Vagina (tissue), 2 donors: ENCODE measurements around the gene UNK. TPM values are rescaled to one million over a fixed set of nuclear protein-coding genes. Genes with fewer than 3 reads are reported as not detected.

Source experiments
- DNase-seq, 2 donors: peaks; one replicate each; pipeline ENCODE4 v3.0.0-alpha.2; 2017; ENCODE audit errors: extremely low spot score in 2 of 2
- H3K27ac ChIP-seq: fragments of 200-600 bp; sonication (generic); one replicate; pipeline ENCODE4 v1.5.1; 2019
- H3K27me3 ChIP-seq: fragments of 200-600 bp; sonication (generic); one replicate; pipeline ENCODE4 v1.5.1; 2019
- H3K36me3 ChIP-seq, 2 donors: fragments of 200-600 bp; sonication (generic); one replicate each; pipeline ENCODE4 v1.5.1; 2017 to 2019
- H3K4me1 ChIP-seq: fragments of 200-600 bp; sonication (generic); one replicate; pipeline ENCODE4 v1.5.1; 2019
- H3K4me3 ChIP-seq, 2 donors: fragments of 200-600 bp; sonication (generic); 1 replicate in 1 of 2; 2 replicates in 1 of 2; pipeline ENCODE4 v1.5.1; 2016 to 2019
- H3K9me3 ChIP-seq: fragments of 200-600 bp; sonication (generic); one replicate; pipeline ENCODE4 v1.5.1; 2019
- POLR2A ChIP-seq, 2 donors: fragments of 450-650 bp; IDR thresholded peaks; one replicate each; pipeline ENCODE4 v1.6.1; 2017; ENCODE audit warnings: antibody characterized with exemption in 2 of 2, mild to moderate bottlenecking in 2 of 2, moderate library complexity in 2 of 2
- POLR2AphosphoS5 ChIP-seq, 2 donors: sonication (generic); formaldehyde crosslinking; IDR thresholded peaks; one replicate each; pipeline ENCODE4 v1.9.0; 2017; ENCODE audit warnings: antibody characterized with exemption in 2 of 2, mild to moderate bottlenecking in 2 of 2, low read depth in 1 of 2; ENCODE audit not compliant: insufficient read depth in 1 of 2
- intact Hi-C: fragments of 100-400 bp; cut with DNase I; formaldehyde crosslinking; loops from one replicate; pipeline ENCODE4 v1.15.1; 2023
- total RNA-seq: library from RNA; depleted of rRNA; stranded (reverse); fragments of >200 nt; gene quantifications from one replicate; pipeline ENCODE4 v1.2.3, GENCODE V29; 2016
- TF ChIP-seq, protein P1 (sequence below), 3 experiments: fragments of 450-650 bp in 2 of 3; fragments of 200-600 bp in 1 of 3; sonication (generic) in 1 of 3; IDR thresholded peaks; one replicate each; pipeline ENCODE4 v1.5.1; 2017 to 2019; ENCODE audit warnings: antibody characterized with exemption in 3 of 3, mild to moderate bottlenecking in 2 of 3, moderate library complexity in 2 of 3

The UNK gene
- total RNA-seq, 1 donor from 2014 or later: 35.1 TPM

DNA sequence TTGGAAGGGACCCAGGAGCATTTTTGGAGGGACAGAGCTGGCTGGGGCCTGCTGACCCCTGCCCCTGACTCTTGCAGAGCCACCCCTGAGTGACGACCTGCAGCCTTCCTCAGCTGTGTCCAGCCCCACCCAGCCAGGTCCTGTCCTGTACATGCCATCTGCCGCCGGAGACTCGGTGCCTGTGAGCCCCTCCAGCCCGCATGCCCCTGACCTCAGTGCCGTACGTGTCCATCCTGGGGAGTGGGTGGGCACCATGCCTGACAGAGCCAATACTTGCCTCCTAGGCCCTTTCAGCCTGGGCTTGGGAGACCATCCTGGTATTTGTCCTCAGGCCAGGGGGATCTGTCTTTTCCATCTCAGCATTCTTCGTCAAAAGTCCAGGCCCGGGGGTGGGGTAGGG, 32.1 kb downstream of the UNK start:
- Histone ChIP-seq H3K4me3 (no peak overlapping the region), H3K9me3 (no peaks in the 10 kb centered on the region), H3K27ac (no peak overlapping the region), H3K4me1 (peaks cover 27% of the 10 kb centered on the region), H3K27me3 (no peaks in the 10 kb centered on the region), H3K36me3 (peaks cover 0 to 82% of the 10 kb centered on the region in 2 donors)
- intact Hi-C loops: no loop called here
- TF ChIP-seq POLR2A (IDR thresholded peaks at IDR 0.05) (no peak), POLR2AphosphoS5 (IDR thresholded peaks at IDR 0.05; ENCODE audit: insufficient read depth in 1 of 2, low read depth in 1 of 2) (no peak)
- TF ChIP-seq, protein P1, sequence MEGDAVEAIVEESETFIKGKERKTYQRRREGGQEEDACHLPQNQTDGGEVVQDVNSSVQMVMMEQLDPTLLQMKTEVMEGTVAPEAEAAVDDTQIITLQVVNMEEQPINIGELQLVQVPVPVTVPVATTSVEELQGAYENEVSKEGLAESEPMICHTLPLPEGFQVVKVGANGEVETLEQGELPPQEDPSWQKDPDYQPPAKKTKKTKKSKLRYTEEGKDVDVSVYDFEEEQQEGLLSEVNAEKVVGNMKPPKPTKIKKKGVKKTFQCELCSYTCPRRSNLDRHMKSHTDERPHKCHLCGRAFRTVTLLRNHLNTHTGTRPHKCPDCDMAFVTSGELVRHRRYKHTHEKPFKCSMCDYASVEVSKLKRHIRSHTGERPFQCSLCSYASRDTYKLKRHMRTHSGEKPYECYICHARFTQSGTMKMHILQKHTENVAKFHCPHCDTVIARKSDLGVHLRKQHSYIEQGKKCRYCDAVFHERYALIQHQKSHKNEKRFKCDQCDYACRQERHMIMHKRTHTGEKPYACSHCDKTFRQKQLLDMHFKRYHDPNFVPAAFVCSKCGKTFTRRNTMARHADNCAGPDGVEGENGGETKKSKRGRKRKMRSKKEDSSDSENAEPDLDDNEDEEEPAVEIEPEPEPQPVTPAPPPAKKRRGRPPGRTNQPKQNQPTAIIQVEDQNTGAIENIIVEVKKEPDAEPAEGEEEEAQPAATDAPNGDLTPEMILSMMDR (IDR thresholded peaks at IDR 0.05): no peak
- DNase-seq: no peak

DNA sequence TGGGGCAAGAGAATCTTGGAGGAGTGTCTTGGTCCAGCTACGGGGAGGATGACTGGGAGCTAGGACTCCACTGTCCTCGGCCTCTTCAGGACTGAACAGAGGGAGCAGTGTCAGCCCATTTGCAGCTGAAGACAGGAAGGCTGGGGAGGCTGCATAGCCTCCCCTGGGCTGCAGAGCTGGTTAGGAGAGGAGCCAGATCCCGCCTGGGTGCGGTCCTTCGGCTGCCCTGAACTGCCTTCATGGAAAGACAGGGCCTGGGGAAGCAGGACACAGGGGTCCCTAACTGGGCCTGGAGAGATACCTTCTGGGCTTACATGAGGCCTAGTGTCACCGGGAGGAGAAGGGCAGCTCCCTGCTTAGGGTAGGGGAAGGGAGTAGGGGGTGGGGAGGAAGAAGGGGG, 33.0 kb downstream of the UNK start:
- no peak for TF ChIP-seq POLR2AphosphoS5 (IDR thresholded peaks at IDR 0.05; ENCODE audit: insufficient read depth in 1 of 2, low read depth in 1 of 2)
- TF ChIP-seq POLR2A (IDR thresholded peaks at IDR 0.05): no peak
- TF ChIP-seq, protein P1 (IDR thresholded peaks at IDR 0.05): no peak
- Histone ChIP-seq H3K27me3 (no peaks in the 10 kb centered on the region), H3K4me1 (peaks cover 27% of the 10 kb centered on the region), H3K36me3 (peaks cover 0 to 73% of the 10 kb centered on the region in 2 donors), H3K9me3 (no peaks in the 10 kb centered on the region), H3K27ac (no peak overlapping the region), H3K4me3 (no peak overlapping the region)
- DNase-seq: no peak
- intact Hi-C loops: no loop called here

DNA sequence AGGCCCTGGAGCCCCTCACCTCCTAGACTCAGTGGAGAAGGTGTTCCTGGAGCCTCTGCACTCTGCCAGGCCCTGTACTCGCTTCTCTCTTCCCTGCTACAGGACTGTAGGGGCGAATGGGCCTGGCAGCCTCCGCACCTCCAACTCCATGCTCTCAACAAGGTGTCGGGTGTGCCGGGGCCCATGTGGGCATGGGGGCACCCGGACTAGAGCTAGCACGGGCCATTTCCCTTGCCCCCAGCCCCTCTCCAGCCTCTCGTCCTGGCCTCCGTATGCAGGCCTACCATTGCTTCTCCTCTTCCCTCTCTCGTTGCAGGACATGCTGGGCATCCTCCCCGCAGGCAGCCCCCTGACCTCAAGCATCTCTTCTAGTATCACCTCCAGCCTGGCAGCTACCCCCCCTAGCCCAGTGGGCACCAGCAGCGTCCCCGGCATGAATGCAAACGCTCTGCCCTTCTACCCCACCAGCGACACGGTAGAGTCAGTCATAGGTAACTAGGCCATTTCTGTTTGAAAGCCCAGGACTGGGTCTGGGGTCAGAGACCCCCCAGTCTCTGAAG, 33.8 kb downstream of the UNK start:
- H3K4me1 ChIP-seq: peaks cover 22% of the 10 kb centered on the region
- intact Hi-C loops: no loop called here
- no peaks in the 10 kb centered on the region for H3K9me3 ChIP-seq
- TF ChIP-seq, protein P1 (IDR thresholded peaks at IDR 0.05): no peak
- TF ChIP-seq POLR2AphosphoS5 (IDR thresholded peaks at IDR 0.05; ENCODE audit: insufficient read depth in 1 of 2, low read depth in 1 of 2): no peak
- no peak for TF ChIP-seq POLR2A (IDR thresholded peaks at IDR 0.05)
- H3K27ac ChIP-seq: no peak overlapping the region
- H3K36me3 ChIP-seq: peaks cover 0 to 69% of the 10 kb centered on the region in 2 donors
- no peak for DNase-seq
- H3K27me3 ChIP-seq: no peaks in the 10 kb centered on the region
- H3K4me3 ChIP-seq: no peak overlapping the region

DNA sequence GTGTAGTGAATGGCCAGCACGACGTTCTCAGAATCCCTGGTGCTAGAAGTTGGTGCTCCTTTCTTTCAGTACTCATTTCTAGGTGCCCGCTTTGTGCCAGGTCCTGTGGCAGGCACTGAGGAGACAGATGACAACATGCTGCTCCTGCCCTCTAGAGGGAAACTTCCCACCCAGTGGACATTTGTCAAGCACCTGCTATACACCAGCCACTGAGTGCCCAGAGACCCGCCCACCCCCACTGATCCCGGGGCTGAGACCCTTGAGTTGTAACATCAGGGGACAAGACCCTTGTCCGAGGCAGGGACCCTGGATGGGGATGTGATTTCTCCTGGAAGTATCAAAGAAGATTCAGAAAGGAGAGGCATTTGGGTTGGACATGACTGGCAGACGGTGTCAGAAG, 34.5 kb downstream of the UNK start:
- no peaks in the 10 kb centered on the region for H3K9me3 ChIP-seq
- intact Hi-C loops: no loop called here
- no peak for DNase-seq
- no peaks in the 10 kb centered on the region for H3K27me3 ChIP-seq
- H3K4me3 ChIP-seq: no peak overlapping the region
- no peak overlapping the region for H3K27ac ChIP-seq
- TF ChIP-seq POLR2AphosphoS5 (IDR thresholded peaks at IDR 0.05; ENCODE audit: insufficient read depth in 1 of 2, low read depth in 1 of 2) (no peak), POLR2A (IDR thresholded peaks at IDR 0.05) (no peak)
- TF ChIP-seq, protein P1 (IDR thresholded peaks at IDR 0.05): no peak
- peaks cover 15% of the 10 kb centered on the region for H3K4me1 ChIP-seq
- peaks cover 0 to 69% of the 10 kb centered on the region in 2 donors for H3K36me3 ChIP-seq

DNA sequence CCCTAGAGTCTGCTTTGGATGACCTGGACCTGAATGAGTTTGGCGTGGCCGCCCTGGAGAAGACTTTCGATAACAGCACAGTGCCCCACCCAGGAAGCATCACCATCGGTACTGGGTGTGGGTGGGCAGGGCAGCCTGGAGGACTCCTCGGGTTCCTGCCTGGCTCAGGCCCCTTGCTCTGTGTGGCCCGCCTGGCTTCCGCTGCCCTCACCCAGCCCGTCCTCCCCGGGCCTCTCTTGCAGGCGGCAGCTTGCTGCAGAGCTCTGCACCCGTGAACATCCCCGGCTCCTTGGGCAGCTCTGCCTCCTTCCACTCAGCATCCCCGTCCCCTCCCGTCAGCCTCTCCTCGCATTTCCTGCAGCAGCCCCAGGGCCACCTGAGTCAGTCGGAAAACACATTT, 35.1 kb downstream of the UNK start:
- Histone ChIP-seq H3K36me3 (peaks cover 0 to 71% of the 10 kb centered on the region in 2 donors), H3K4me1 (peaks cover 12% of the 10 kb centered on the region)

More for the DNA sequence above, 35.1 kb downstream of the UNK start:
- Histone ChIP-seq H3K27me3 (no peaks in the 10 kb centered on the region), H3K4me3 (no peak overlapping the region), H3K9me3 (no peaks in the 10 kb centered on the region), H3K27ac (no peak overlapping the region)
- TF ChIP-seq POLR2AphosphoS5 (IDR thresholded peaks at IDR 0.05; ENCODE audit: insufficient read depth in 1 of 2, low read depth in 1 of 2) (no peak), POLR2A (IDR thresholded peaks at IDR 0.05) (no peak)
- TF ChIP-seq, protein P1 (IDR thresholded peaks at IDR 0.05): no peak
- DNase-seq: no peak
- intact Hi-C loops: no loop called here
